ENCODE data around the gene DCST2. TPM values are rescaled to one million over a fixed set of nuclear protein-coding genes. Genes with fewer than 3 reads are reported as not detected.

The DCST2 gene
- total RNA-seq, 4 donors from 2014 or later = 0.33 to 4.2 (median 0.50) TPM; not detected in 1

DNA sequence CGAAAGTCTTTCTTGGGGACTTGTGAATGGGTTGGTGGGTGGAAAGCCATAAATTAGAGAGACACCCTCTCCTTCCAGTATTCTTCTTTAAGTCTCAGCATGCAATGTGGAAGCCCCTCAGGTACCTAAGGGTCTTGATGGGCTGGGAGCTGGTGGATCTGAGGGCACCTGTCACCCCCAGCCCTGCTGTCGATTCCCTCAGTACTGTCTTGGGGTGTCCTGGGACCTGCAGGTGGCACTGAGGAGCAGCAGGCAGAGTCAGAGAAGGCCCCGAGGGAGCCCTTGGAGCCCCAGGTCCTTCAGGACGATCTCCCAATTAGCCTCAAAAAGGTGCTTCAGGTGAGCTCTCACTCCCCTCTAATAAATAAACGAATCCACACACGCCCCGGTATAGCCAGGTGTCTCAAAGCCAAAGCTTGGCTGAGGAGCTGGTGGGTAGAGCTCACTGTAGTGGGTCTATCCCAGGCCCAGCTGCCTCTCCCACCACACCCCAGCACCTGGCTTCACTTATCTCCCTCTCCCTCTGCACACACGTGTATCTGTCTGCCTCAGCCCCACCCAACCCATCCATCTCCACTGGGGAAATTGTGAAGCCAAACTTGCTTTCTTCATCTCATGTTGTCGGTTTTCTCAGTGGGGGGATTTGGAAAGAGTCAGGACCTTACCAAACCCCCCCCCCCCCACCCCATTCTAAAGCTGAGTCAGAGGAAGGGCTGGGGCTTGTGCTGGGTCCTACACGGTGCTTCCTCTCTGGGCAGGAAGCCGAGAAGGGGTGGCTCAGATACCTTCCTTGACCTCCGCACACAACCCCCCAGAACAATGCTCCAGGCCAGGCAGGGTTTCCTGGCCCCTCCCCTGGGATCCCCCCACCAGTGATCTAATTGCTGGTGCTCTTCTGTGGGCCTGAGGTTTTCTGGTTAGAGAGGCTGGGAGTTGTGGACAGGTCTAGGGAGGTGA is 19.1 kb upstream of the DCST2 start:
- Histone ChIP-seq H3K27me3 (no peaks in the 10 kb centered on the region), H3K9me3 (no peaks in the 10 kb centered on the region), H3K27ac (peak overlapping the region in 2 of 3 donors; percentile 67 to 73), H3K4me3 (replicated peaks in 1 of 3) (peak overlapping the region in 2 of 3 donors; percentile 54 to 56), H3K36me3 (peaks cover 6 to 12% of the 10 kb centered on the region in 2 donors), H3K4me1 (peaks cover 9 to 28% of the 10 kb centered on the region in 2 donors)
- intact Hi-C loops (cut with DNase I) = loop anchor here (5.0 kb wide), 1 partner anchor 80 kb away; the partner anchor contains the start of genes CKS1B and SHC1
- TF ChIP-seq, protein P1, sequence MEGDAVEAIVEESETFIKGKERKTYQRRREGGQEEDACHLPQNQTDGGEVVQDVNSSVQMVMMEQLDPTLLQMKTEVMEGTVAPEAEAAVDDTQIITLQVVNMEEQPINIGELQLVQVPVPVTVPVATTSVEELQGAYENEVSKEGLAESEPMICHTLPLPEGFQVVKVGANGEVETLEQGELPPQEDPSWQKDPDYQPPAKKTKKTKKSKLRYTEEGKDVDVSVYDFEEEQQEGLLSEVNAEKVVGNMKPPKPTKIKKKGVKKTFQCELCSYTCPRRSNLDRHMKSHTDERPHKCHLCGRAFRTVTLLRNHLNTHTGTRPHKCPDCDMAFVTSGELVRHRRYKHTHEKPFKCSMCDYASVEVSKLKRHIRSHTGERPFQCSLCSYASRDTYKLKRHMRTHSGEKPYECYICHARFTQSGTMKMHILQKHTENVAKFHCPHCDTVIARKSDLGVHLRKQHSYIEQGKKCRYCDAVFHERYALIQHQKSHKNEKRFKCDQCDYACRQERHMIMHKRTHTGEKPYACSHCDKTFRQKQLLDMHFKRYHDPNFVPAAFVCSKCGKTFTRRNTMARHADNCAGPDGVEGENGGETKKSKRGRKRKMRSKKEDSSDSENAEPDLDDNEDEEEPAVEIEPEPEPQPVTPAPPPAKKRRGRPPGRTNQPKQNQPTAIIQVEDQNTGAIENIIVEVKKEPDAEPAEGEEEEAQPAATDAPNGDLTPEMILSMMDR (IDR thresholded peaks at IDR 0.05) = peak in 3 of 6 experiments; percentile 17 to 39 (median 23)
- no peak for TF ChIP-seq POLR2A (IDR thresholded peaks at IDR 0.05)
- DNase-seq = peak; percentile 32 to 36
- 36 to 43% methylated on average over 12 of the region's 12 CpGs for WGBS, 2 donors

DNA sequence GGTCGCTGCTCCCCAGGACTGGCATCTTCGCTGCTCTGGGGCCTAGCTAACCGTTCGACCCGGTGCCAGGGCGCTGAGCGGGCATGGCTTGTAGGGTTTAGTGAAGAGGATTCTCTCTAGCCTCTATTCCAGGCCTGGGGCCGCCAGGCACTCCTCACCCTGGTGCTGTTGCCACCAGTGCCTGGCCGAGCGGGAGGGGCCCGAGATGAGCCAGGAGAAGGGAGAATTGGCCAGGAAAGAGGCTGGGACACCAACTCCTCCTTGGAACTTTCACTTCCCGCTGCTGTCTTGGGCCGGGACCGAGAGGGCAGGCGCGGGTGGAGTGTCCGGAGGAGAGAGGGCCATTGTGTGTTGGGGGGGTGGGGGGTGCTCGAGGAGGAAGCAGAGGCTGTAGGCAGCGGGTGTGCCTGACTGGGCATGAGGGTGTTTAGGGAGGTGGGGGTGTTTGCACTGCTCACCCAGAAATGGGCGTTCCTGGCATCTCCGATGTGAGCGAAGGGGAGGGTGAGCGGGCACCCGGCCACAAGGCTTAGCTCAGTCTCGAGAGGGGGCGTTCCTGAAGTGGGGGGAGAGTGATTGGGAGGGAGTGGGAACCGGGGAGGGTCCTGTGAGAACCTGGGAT is 18.3 kb upstream of the DCST2 start:
- H3K36me3 ChIP-seq = peaks cover 0 to 6% of the 10 kb centered on the region in 2 donors
- no peaks in the 10 kb centered on the region for H3K9me3 ChIP-seq
- intact Hi-C loops (cut with DNase I) = loop anchor here (5.0 kb wide), 1 partner anchor 80 kb away; the partner anchor contains the start of genes CKS1B and SHC1
- WGBS, 2 donors = 0 to 3% methylated on average over 19 to 20 of the region's 27 CpGs
- H3K27ac ChIP-seq = peak overlapping the region; percentile 67 to 73 (median 68)
- peak; percentile 57 to 76 for DNase-seq
- no peak for TF ChIP-seq POLR2A (IDR thresholded peaks at IDR 0.05)
- TF ChIP-seq, protein P1 (IDR thresholded peaks at IDR 0.05) = no peak
- peaks cover 9 to 28% of the 10 kb centered on the region in 2 donors for H3K4me1 ChIP-seq
- no peaks in the 10 kb centered on the region for H3K27me3 ChIP-seq
- peak overlapping the region; percentile 54 to 56 (median 55) for H3K4me3 ChIP-seq (replicated peaks in 1 of 3)

- no peak for DNase-seq
- TF ChIP-seq, protein P1 (IDR thresholded peaks at IDR 0.05) = no peak
- TF ChIP-seq POLR2A (IDR thresholded peaks at IDR 0.05) = peak; percentile 41 to 62
- H3K9me3 ChIP-seq = no peaks in the 10 kb centered on the region
- WGBS, 2 donors = 0 to 1% methylated on average over 6 to 15 of the region's 31 CpGs
- intact Hi-C loops (cut with DNase I) = loop anchor here (5.0 kb wide), 1 partner anchor 79 kb away; the partner anchor contains the start of genes CKS1B and SHC1
- peaks cover 9 to 28% of the 10 kb centered on the region in 2 donors for H3K4me1 ChIP-seq
- peak overlapping the region; percentile 67 to 73 (median 68) for H3K27ac ChIP-seq
- H3K27me3 ChIP-seq = no peaks in the 10 kb centered on the region
- H3K36me3 ChIP-seq = peaks cover 0 to 6% of the 10 kb centered on the region in 2 donors
- peak overlapping the region; percentile 54 to 56 (median 55) for H3K4me3 ChIP-seq (replicated peaks in 1 of 3)
Measured at GRCh38 chr1:155051342-155051776, 17.8 kb upstream of the DCST2 start.

GRCh38 chr1:155050560-155051341 is 17.2 kb upstream of the DCST2 start, which contains the start of gene ADAM15:
ADAM15 (plus strand) TSS chr1:155051316; CDS start chr1:155051387, 71 bp downstream.
- TF ChIP-seq POLR2A (IDR thresholded peaks at IDR 0.05) = no peak
- TF ChIP-seq, protein P1 (IDR thresholded peaks at IDR 0.05) = peak; percentile 64 to 87 (median 74)
- H3K36me3 ChIP-seq = peaks cover 0 to 1% of the 10 kb centered on the region in 2 donors
- peak within 1 kb of the TSS; percentile 54 to 56 (median 55) for H3K4me3 ChIP-seq (replicated peaks in 1 of 3)
- H3K27ac ChIP-seq = peak within 1 kb of the TSS; percentile 67 to 84 (median 83)
- DNase-seq = peak; percentile 70 to 77
- no peaks in the 10 kb centered on the region for H3K27me3 ChIP-seq
- intact Hi-C loops (cut with DNase I) = loop anchor here (5.0 kb wide), 1 partner anchor 78 kb away; the partner anchor contains the start of genes CKS1B and SHC1
- peaks cover 9 to 28% of the 10 kb centered on the region in 2 donors for H3K4me1 ChIP-seq
- H3K9me3 ChIP-seq = no peaks in the 10 kb centered on the region
- WGBS, 2 donors = 4 to 6% methylated on average over 15 to 25 of the region's 99 CpGs
